ENCODE data around the gene CDH23.

CDH23 gene

GRCh38 chr10:71353639-71354038 lies 43.1 kb upstream of the CDH23 start:
- no peak for TF ChIP-seq CTCF (IDR thresholded peaks at IDR 0.05; ENCODE audit: low read length)
- TF ChIP-seq EZH2phosphoT487 (IDR thresholded peaks at IDR 0.05; ENCODE audit: low read length), result no peak
- TF ChIP-seq EZH2 (optimal IDR thresholded peaks at IDR 0.05; ENCODE audit: low read depth, low read length), result no peak
- no peak for DNase-seq
- Histone ChIP-seq H3K27me3 (replicated peaks; ENCODE audit: insufficient read depth, low read length) (no peaks in the 10 kb centered on the region), H3K9me2 (replicated peaks; ENCODE audit: insufficient read depth, low read length) (no peaks in the 10 kb centered on the region), H3F3A (ENCODE audit: insufficient read depth, low read length) (no peaks in the 10 kb centered on the region), H3K9ac (ENCODE audit: low read length) (no peak overlapping the region), H3K36me3 (replicated peaks; ENCODE audit: insufficient read depth, low read length) (no peaks in the 10 kb centered on the region), H3K9me3 (replicated peaks; ENCODE audit: insufficient read depth, low read length) (no peaks in the 10 kb centered on the region), H3K4me2 (ENCODE audit: low read depth, low read length) (no peak overlapping the region), H4K20me1 (ENCODE audit: insufficient read depth, low read length) (no peaks in the 10 kb centered on the region), H3K79me2 (ENCODE audit: low read length) (no peaks in the 10 kb centered on the region), H3K4me1 (ENCODE audit: low read length) (no peaks in the 10 kb centered on the region), H3K4me3 (ENCODE audit: low read length) (no peak overlapping the region), H3K27ac (ENCODE audit: low read length) (no peak overlapping the region), H2AFZ (ENCODE audit: low read length) (no peak overlapping the region)

GRCh38 chr10:71354776-71355175 lies 41.9 kb upstream of the CDH23 start:
- Histone ChIP-seq H3K27me3 (replicated peaks; ENCODE audit: insufficient read depth, low read length) (no peaks in the 10 kb centered on the region), H3K9me3 (replicated peaks; ENCODE audit: insufficient read depth, low read length) (no peaks in the 10 kb centered on the region), H3K36me3 (replicated peaks; ENCODE audit: insufficient read depth, low read length) (no peaks in the 10 kb centered on the region), H3K4me1 (ENCODE audit: low read length) (no peaks in the 10 kb centered on the region), H3K9me2 (replicated peaks; ENCODE audit: insufficient read depth, low read length) (no peaks in the 10 kb centered on the region), H2AFZ (ENCODE audit: low read length) (no peak overlapping the region), H3K4me3 (ENCODE audit: low read length) (no peak overlapping the region), H3K79me2 (ENCODE audit: low read length) (no peaks in the 10 kb centered on the region), H3K4me2 (ENCODE audit: low read depth, low read length) (no peak overlapping the region), H3K9ac (ENCODE audit: low read length) (no peak overlapping the region), H3F3A (ENCODE audit: insufficient read depth, low read length) (no peaks in the 10 kb centered on the region), H3K27ac (ENCODE audit: low read length) (no peak overlapping the region), H4K20me1 (ENCODE audit: insufficient read depth, low read length) (no peaks in the 10 kb centered on the region)
- no peak for DNase-seq
- no peak for TF ChIP-seq EZH2phosphoT487 (IDR thresholded peaks at IDR 0.05; ENCODE audit: low read length)
- TF ChIP-seq CTCF (IDR thresholded peaks at IDR 0.05; ENCODE audit: low read length), result no peak
- TF ChIP-seq EZH2 (optimal IDR thresholded peaks at IDR 0.05; ENCODE audit: low read depth, low read length), result no peak

- Histone ChIP-seq H3K79me2 (ENCODE audit: low read length) (no peaks in the 10 kb centered on the region), H4K20me1 (ENCODE audit: insufficient read depth, low read length) (no peaks in the 10 kb centered on the region), H3K9me2 (replicated peaks; ENCODE audit: insufficient read depth, low read length) (no peaks in the 10 kb centered on the region), H2AFZ (ENCODE audit: low read length) (no peak overlapping the region), H3K4me1 (ENCODE audit: low read length) (no peaks in the 10 kb centered on the region), H3K4me2 (ENCODE audit: low read depth, low read length) (no peak overlapping the region), H3K9ac (ENCODE audit: low read length) (no peak overlapping the region), H3K36me3 (replicated peaks; ENCODE audit: insufficient read depth, low read length) (no peaks in the 10 kb centered on the region), H3K4me3 (ENCODE audit: low read length) (no peak overlapping the region), H3K27ac (ENCODE audit: low read length) (no peak overlapping the region), H3K9me3 (replicated peaks; ENCODE audit: insufficient read depth, low read length) (no peaks in the 10 kb centered on the region), H3K27me3 (replicated peaks; ENCODE audit: insufficient read depth, low read length) (no peaks in the 10 kb centered on the region), H3F3A (ENCODE audit: insufficient read depth, low read length) (no peaks in the 10 kb centered on the region)
- no peak for DNase-seq
- no peak for TF ChIP-seq EZH2 (optimal IDR thresholded peaks at IDR 0.05; ENCODE audit: low read depth, low read length)
These were observed 40.8 kb upstream of the CDH23 start for GRCh38 chr10:71355886-71356285.

- no peaks in the 10 kb centered on the region for H3K27me3 ChIP-seq (replicated peaks; ENCODE audit: insufficient read depth, low read length)
- no peak for TF ChIP-seq EZH2 (optimal IDR thresholded peaks at IDR 0.05; ENCODE audit: low read depth, low read length)
- TF ChIP-seq CTCF (IDR thresholded peaks at IDR 0.05; ENCODE audit: low read length), result no peak
- TF ChIP-seq EZH2phosphoT487 (IDR thresholded peaks at IDR 0.05; ENCODE audit: low read length), result no peak
- no peak overlapping the region for H3K4me3 ChIP-seq (ENCODE audit: low read length)
- H4K20me1 ChIP-seq (ENCODE audit: insufficient read depth, low read length), result no peaks in the 10 kb centered on the region
- no peaks in the 10 kb centered on the region for H3F3A ChIP-seq (ENCODE audit: insufficient read depth, low read length)
- no peak overlapping the region for H3K4me2 ChIP-seq (ENCODE audit: low read depth, low read length)
- H3K9me2 ChIP-seq (replicated peaks; ENCODE audit: insufficient read depth, low read length), result no peaks in the 10 kb centered on the region
- no peak overlapping the region for H3K27ac ChIP-seq (ENCODE audit: low read length)
- H3K4me1 ChIP-seq (ENCODE audit: low read length), result no peaks in the 10 kb centered on the region
- DNase-seq, result no peak
- no peak overlapping the region for H2AFZ ChIP-seq (ENCODE audit: low read length)
- H3K36me3 ChIP-seq (replicated peaks; ENCODE audit: insufficient read depth, low read length), result no peaks in the 10 kb centered on the region
- no peak overlapping the region for H3K9ac ChIP-seq (ENCODE audit: low read length)
- no peaks in the 10 kb centered on the region for H3K9me3 ChIP-seq (replicated peaks; ENCODE audit: insufficient read depth, low read length)
- no peaks in the 10 kb centered on the region for H3K79me2 ChIP-seq (ENCODE audit: low read length)
These were observed 38.9 kb upstream of the CDH23 start for GRCh38 chr10:71357792-71358265.

Measured in MM.1S (cell line).